Left colon (tissue), 2 donors: ENCODE measurements around the gene R3HDM1. TPM values are rescaled to one million over a fixed set of nuclear protein-coding genes. Genes with fewer than 3 reads are reported as not detected.
"Not testable (repeated sequence)": the region's sequence is repeated elsewhere in the genome, so short reads cannot be mapped to it uniquely, and the experiment has no call there.

Experiments
- ATAC-seq: fragments of 200-7000 bp; cut with Tn5 transposase; one replicate; pipeline ENCODE4 v1.9.1; 2020; ENCODE audit warnings: mild to moderate bottlenecking, moderate library complexity
- DNase-seq, 2 donors: peaks; one replicate each; pipeline ENCODE4 v3.0.0-alpha.2; 2020
- intact Hi-C, 2 donors: fragments of 100-400 bp; cut with DNase I in 1 of 2; cut with micrococcal nuclease in 1 of 2; formaldehyde crosslinking; loops; one replicate each; pipeline versions ENCODE4 v1.11.2 to v1.14.0; 2022; cut with DNase I, micrococcal nuclease
- total RNA-seq, 2 donors: library from RNA; stranded (reverse); fragmentation: NEBNext Ultra II Directional; extraction: Animal tissue kit (Norgen Biotek cat#: 25700); gene quantifications; one replicate each; pipeline ENCODE4 v1.2.1, GENCODE V29; 2021
- donor health status: DM: no; HTN: no; CAD: no.
- donor health status: DM: yes; HTN: yes; CAD: no.

The R3HDM1 gene
- total RNA-seq, 2 donors from 2014 or later = 19.0 to 25.6 TPM

- ATAC-seq (peak; percentile 98), DNase-seq (peak; percentile 28 to 62)
Observed at GRCh38 chr2:135633582-135633981, 102.3 kb downstream of the R3HDM1 start.

GRCh38 chr2:135635212-135635835 is 104.0 kb downstream of the R3HDM1 start:
- DNase-seq (no peak), ATAC-seq (peak; percentile 74)
- intact Hi-C loops = no loop called here

More at GRCh38 chr2:135633582-135633981, 102.3 kb downstream of the R3HDM1 start:
- intact Hi-C loops = no loop called here

DNA sequence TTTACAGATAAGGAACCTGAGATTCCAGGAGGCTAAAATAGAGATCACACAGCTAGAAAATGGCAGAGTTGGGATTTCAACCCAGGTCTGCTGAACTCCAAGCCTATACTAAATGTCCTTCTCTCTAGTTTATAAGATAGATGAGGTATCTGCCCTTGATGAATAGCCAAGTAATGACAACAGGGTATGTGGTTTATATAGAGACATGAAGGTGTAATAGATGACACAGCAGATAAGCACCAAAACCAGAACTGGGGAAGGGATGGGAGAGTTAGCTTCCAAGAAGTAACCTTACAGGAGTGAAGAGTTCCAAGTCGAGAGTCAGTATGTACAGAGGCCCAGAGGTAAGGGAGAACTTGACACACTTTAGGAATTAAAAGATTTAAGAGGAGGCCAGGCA is 105.7 kb downstream of the R3HDM1 start:
- ATAC-seq (no peak), DNase-seq (no peak)
- intact Hi-C loops = no loop called here

- intact Hi-C loops = no loop called here
- no peak for DNase-seq
- ATAC-seq = no peak
Observed at GRCh38 chr2:135637456-135638087, 106.3 kb downstream of the R3HDM1 start.

GRCh38 chr2:135638825-135639224 is 107.5 kb downstream of the R3HDM1 start:
- DNase-seq (no peak), ATAC-seq (no peak)
- intact Hi-C loops = no loop called here

- intact Hi-C loops = no loop called here
- DNase-seq (no peak), ATAC-seq (no peak)
Observed at GRCh38 chr2:135641156-135642068, 110.1 kb downstream of the R3HDM1 start.

DNA sequence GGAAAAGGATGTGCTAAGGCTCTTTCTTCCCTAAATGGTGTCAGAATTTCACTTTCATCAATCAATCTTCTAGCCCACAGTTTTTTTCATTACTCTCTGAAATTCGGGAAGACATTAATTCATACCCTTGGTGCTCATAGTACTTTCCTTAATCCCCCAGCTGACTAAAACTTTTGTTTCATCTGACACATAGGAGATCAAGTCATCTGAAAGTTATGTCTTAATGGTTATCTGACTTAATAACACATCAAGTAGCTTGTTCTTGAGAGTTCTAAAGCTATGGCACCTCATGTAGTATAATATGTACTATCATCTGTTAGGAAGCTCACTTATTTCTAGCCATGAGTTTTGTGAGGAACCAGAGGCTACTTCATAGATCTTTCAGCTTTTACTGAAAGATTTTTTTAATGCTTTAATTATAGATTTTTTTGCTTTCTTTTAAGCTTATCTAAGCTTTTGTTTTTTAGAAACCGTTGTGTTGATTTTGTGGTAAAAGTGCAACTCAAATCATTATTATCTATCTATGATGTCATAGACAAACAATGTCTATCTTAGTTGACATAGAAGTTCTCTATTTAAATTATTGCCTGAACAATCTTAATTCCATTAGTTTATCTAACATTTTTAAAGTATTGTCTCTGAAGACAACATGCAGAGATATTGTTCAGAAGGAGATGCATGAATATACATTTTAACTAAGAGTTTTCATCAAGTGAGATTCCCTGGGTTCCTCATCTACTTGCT is 116.7 kb downstream of the R3HDM1 start:
- intact Hi-C loops = no loop called here
- no peak for ATAC-seq

DNA sequence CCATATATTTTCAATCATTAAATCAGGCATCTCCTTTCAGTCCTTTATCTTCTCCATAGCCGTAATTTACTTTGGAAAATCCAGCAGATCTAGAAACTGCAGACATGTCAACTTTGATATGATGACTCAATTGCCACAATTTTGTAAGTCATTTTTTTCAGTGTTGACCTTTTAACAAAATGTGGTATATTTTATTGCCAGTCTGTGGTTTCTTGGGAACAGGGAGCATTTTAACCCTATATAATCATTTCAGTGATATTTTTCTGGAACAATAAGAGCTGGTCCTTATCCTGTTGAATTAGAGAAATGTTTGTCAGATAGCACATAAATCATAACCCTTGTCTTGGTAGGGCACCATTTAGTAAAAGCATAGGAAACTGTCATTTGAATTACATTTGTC is 119.4 kb downstream of the R3HDM1 start:
- intact Hi-C loops = no loop called here
- ATAC-seq (no peak), DNase-seq (no peak)

More for the DNA sequence above, 116.7 kb downstream of the R3HDM1 start:
- DNase-seq = no peak

DNA sequence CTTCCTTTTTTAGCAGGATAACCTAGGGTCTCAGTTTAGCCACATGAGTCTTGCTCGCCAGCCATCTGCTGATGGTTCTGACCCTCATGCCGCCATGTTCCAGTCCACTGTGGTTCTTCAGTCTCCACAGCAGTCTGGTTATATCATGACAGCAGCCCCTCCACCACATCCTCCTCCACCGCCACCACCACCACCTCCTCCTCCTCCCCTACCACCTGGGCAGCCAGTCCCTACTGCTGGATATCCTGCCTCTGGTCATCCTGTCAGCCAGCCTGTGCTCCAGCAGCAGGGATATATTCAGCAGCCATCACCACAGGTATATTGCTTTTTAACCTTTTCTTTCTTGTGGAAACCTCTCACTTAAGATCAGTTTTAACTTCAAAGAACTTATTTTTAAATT is 120.4 kb downstream of the R3HDM1 start:
- DNase-seq = no peak
- no peak for ATAC-seq
- intact Hi-C loops = no loop called here

DNA sequence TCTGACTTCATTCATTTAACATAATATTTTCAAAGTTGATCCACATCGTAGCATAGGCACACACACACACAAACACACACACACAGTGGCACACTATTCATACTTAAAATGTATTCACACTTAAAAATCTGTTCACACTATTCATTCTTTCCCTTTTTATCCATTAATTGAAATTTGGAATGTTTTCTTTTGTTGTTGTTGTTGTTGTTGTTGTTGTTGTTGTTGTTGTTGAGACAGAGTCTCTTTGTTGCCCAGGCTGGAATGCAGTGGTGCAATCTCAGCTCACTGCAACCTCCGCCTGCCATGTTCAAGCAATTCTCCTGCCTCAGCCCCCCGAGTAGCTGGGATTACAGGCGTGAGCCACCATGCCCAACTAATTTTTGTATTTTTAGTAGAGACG is 123.0 kb downstream of the R3HDM1 start:
- ATAC-seq, intact Hi-C loops, DNase-seq: not testable (repeated sequence)

- intact Hi-C loops = no loop called here
- ATAC-seq (no peak), DNase-seq (no peak)
Observed at GRCh38 chr2:135657806-135658582, 126.7 kb downstream of the R3HDM1 start.

- intact Hi-C loops = no loop called here
- ATAC-seq (no peak), DNase-seq (no peak)
Observed at GRCh38 chr2:135662088-135662487, 130.8 kb downstream of the R3HDM1 start.

DNA sequence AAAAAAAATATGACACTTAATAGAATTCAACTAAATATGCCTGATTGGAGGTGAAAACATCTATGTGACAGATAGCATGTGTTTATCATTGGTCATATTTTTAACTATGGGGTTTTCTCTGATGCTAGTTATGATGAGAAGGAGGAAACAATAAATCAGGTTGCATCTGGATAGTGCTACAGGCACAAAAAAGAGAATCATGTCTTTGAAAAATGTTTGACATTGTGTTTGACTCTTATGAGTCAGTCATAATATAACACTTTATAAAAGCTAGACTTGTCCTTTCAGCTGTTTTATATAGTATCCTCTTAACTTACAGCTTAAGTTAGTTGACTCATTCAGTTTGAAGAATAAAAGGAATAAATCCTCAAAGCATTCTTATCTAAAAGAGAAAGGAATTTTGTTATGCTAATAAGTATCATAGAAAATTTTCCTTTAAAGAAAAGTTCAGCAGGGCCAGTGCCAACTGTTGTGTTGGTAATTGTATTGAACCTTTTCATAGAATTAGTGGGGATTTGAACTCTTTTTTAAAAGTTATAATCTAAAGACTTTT is 131.9 kb downstream of the R3HDM1 start:
- DNase-seq (no peak), ATAC-seq (no peak)
- intact Hi-C loops = no loop called here

- ATAC-seq (no peak), DNase-seq (no peak)
- intact Hi-C loops = no loop called here
Observed at GRCh38 chr2:135664623-135665068, 133.4 kb downstream of the R3HDM1 start.

- DNase-seq = no peak
- ATAC-seq = no peak
- intact Hi-C loops = no loop called here
Observed at GRCh38 chr2:135667045-135667444, 135.8 kb downstream of the R3HDM1 start.

- DNase-seq (no peak), ATAC-seq (no peak)
- intact Hi-C loops = no loop called here
Observed at GRCh38 chr2:135674453-135674852, 143.2 kb downstream of the R3HDM1 start.

DNA sequence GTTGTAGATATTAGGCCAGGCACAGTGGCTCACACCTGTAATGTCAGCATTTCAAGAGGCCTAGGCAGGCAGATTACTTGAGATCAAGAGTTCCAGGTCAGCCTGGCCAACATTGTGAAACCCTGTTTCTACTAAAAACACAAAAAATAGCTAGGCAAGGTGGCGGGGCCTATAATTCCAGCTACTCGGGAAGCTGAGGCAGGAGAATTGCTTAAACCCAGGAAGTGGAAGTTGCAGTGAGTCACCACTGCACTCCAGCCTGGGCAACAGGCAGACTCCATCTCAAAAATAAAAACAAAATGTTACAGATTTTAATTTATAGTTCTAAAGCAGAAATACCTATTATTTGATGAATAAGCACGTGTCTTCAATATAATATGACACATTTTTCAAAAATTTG is 144.7 kb downstream of the R3HDM1 start:
- intact Hi-C loops = no loop called here
- no peak for DNase-seq
- ATAC-seq = no peak

GRCh38 chr2:135679125-135679524 is 147.8 kb downstream of the R3HDM1 start:
- ATAC-seq = no peak
- no peak for DNase-seq

More at GRCh38 chr2:135679125-135679524, 147.8 kb downstream of the R3HDM1 start:
- intact Hi-C loops = no loop called here
